GM12874 (cell line): ENCODE results near the gene S100A2.

Experiments used
- CTCF ChIP-seq: IDR thresholded peaks from 2 replicates; pipeline ENCODE4 v1.5.1; 2011; ENCODE audit warnings: low read depth, mild to moderate bottlenecking, control low read depth, low read length, moderate library complexity; ENCODE audit not compliant: insufficient read depth

S100A2 gene

GRCh38 chr1:153572569-153573015, 6.9 kb upstream of the S100A2 start:
- peak; percentile 72 for TF ChIP-seq CTCF

- TF ChIP-seq CTCF, result no peak
Measured at GRCh38 chr1:153571706-153572105, 6.1 kb upstream of the S100A2 start.

- TF ChIP-seq CTCF, result no peak
Measured at GRCh38 chr1:153570874-153571273, 5.2 kb upstream of the S100A2 start.

GRCh38 chr1:153569465-153569864, 3.8 kb upstream of the S100A2 start:
- TF ChIP-seq CTCF, result no peak

GRCh38 chr1:153568367-153569099, 2.9 kb upstream of the S100A2 start:
- peak; percentile 97 for TF ChIP-seq CTCF

- no peak for TF ChIP-seq CTCF
Measured at GRCh38 chr1:153567621-153568366, 2.1 kb upstream of the S100A2 start.

- TF ChIP-seq CTCF, result no peak
Measured at GRCh38 chr1:153566414-153567371, 1.0 kb upstream of the S100A2 start.
